Ramos (cell line): ENCODE measurements around the gene RPS6KA6.
"Not testable (repeated sequence)": the region's sequence is repeated elsewhere in the genome, so short reads cannot be mapped to it uniquely, and the experiment has no call there.

ENCODE experiments used
- in situ Hi-C: fragments of 300-500 bp; cut with MboI; formaldehyde crosslinking; loops from one replicate; pipeline ENCODE4 v1.14.3; 2022; ENCODE audit warnings: low sequenced_read_pairs; ENCODE audit not compliant: unreplicated experiment

RPS6KA6 gene

GRCh38 chrX:84168095-84168494 is 19.9 kb downstream of the RPS6KA6 start:
- in situ Hi-C loops, result no loop called here

- in situ Hi-C loops, result no loop called here
These were observed 22.3 kb downstream of the RPS6KA6 start for GRCh38 chrX:84165711-84166110.

DNA sequence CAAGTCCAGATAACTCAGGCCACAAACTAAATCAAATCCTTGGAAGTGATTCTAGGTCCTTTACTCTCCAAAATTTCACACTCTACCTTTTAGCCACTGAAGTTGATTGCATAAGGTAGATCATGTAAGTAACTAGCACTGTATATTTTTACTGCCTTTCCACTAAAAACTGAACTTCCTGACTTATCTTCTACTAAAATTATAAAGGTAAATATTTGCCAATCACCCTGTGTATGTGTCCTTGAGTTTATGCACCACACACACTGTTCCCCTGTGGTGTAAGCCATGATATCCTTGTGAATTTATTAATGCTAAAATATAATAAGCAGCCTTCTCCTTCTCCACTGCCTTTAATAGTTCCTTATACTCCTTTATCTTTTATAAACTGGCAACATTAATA is 25.6 kb downstream of the RPS6KA6 start:
- in situ Hi-C loops, result no loop called here

DNA sequence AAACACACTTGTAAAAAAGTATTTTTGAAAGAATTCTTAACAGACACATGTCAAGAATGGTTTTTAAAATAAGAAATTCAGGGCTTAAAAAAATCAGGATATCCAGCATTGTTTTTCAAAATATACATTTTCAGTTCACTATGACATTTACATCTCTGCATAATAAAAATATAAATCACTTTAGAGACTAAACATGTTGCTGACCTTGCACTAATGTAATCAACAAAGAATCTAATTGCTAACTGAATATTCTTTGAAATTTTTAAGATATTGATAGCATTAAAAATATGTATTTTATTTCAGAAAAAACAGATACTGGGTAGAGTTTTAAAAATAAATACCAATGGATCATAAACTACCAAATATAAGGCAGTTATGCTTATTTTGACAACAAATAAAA is 26.4 kb downstream of the RPS6KA6 start:
- in situ Hi-C loops, result no loop called here

- in situ Hi-C loops, result no loop called here
These were observed 27.3 kb downstream of the RPS6KA6 start for GRCh38 chrX:84160736-84161135.

- in situ Hi-C loops, result no loop called here
These were observed 31.2 kb downstream of the RPS6KA6 start for GRCh38 chrX:84156821-84157220.

DNA sequence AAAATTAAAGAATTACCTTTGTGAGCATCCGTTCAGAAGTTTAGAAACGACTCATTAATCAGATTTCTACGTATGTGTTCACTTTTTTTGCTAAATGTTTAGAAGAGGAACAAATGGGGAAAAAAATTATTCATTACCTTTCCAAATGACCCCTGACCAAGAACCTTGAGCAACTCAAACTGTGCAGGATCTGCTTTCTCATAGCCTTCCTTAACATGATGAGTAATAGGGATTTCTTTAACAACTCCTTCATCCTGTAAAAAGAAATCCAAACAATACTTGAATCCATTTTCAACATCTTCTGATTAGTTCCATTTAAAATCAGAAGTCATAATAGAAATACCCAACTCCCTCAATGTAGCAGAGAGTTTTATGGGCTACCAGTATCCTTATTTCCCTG is 32.1 kb downstream of the RPS6KA6 start:
- in situ Hi-C loops, result no loop called here

DNA sequence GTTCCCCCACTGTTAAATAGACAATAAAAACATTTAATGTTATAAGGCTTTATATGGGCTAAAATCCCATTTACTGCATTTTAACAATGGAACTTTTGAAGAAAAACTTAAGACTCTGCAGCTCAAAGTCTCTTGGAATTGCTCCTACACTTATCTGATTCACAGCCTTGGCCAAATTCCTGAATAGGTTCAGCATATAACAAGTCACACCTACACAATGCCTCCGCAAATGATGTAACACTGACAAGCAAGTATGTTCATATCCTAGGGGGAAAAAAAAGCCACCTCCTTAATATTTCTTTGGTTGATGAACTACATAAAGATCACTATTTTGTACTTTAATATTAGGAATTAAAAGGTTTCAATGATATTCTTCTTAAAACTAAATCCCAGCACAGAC is 34.5 kb downstream of the RPS6KA6 start:
- in situ Hi-C loops, result no loop called here

- in situ Hi-C loops, result no loop called here
These were observed 43.0 kb downstream of the RPS6KA6 start for GRCh38 chrX:84144991-84145390.

GRCh38 chrX:84144281-84144680 is 43.7 kb downstream of the RPS6KA6 start:
- in situ Hi-C loops, result no loop called here

DNA sequence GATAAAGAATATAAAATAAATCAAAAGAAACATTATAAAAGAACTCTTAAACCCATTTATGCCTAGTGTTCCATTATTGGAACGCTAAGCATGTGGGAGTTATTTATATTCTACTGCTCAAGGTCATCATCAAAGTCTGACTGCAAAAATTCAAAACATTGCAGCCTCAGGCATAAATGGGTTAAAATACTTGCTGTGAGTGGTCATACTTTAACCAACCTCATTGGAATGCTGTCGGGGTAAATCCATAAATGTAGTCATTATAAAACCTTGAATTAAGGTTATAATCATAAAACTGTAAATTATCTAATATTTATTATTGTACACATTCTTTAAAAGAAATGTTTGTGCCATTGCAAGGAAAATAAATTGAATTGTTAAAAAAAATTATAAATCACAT is 55.0 kb downstream of the RPS6KA6 start:
- in situ Hi-C loops, result no loop called here

DNA sequence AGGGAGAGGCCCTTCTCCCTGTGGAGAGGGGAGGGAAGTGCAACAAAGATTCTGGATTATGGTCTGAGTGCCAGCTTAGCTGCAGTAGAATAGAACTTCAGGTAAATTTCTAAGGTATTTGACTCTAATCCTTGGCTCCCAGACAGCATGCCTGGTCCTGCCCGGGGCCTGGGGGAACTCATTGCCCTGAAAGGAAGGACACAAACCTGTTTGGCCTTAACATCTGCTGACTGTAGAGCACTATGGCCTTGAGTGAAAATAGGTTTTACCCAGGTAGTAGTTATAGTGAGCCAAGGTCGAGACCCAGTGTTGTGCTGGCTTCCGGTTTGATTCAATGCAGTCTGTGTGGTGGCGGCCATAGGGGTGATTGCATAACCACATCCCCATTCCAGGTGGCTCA is 64.4 kb downstream of the RPS6KA6 start:
- in situ Hi-C loops, result no loop called here

- in situ Hi-C loops, result no loop called here
These were observed 69.2 kb downstream of the RPS6KA6 start for GRCh38 chrX:84118769-84119168.

DNA sequence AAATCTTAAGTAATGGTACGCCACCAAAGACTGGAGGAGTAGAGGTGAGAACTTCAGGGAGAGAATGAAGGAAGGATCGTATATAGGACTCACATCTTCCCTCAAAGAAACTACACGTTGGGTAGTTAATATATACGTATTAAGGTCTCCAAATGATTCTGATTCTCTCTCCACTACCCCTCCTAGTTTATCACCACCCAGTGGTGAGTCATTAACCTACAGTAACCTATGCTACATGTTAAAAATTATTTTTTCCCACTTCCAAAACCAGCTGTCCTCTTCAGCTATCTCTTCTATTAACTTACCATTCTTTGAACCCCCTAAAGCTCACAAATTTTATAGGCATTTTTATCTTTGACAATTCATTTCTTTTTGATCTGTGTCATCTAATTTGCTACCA is 69.7 kb downstream of the RPS6KA6 start:
- in situ Hi-C loops, result no loop called here

DNA sequence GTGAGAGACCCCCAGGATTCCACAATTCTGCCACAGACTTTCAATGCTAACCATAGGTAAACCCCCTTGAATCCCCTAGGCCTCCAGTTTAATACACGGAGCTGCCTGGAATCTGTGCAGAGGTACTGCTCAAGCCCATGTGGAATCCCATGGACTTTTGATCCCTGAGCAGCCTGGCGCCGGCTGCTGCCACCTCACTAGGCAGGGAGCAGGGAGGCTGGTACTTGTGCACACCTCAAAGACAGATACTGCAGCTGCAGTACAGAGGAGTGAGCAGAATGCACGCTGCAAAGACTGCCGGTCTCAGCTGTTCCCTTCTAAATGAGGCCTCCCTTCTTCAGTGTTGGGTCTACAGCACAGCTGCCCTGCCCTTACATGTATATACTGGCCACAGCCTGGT is 79.4 kb downstream of the RPS6KA6 start:
- in situ Hi-C loops, result no loop called here

DNA sequence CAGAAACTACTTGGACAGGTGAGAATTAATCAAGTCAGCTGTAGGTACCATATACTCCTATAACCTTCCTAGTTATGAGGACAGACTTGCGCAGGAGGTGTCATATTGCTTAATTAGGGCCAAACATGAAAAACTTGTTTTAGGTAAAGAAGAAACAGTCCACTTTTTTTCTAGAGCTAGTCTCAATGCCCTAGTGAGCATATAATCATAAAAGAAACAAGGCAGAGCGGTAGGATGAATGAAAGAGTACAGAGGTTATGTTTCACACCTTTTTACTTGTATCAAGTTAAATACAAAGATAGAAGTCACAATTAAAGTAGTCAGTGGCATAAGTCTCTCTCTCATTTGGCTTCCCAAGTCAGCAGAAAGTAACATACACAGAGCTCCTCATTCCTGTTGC is 88.9 kb downstream of the RPS6KA6 start:
- in situ Hi-C loops, result no loop called here

GRCh38 chrX:84079479-84080197 is 108.4 kb downstream of the RPS6KA6 start:
- in situ Hi-C loops, result not testable (repeated sequence)

- in situ Hi-C loops, result no loop called here
These were observed 109.0 kb downstream of the RPS6KA6 start for GRCh38 chrX:84078991-84079390.

- in situ Hi-C loops, result no loop called here
These were observed 123.2 kb downstream of the RPS6KA6 start for GRCh38 chrX:84064814-84065213.

GRCh38 chrX:84064164-84064563 is 123.8 kb downstream of the RPS6KA6 start:
- in situ Hi-C loops, result no loop called here

- in situ Hi-C loops, result no loop called here
These were observed 140.7 kb downstream of the RPS6KA6 start for GRCh38 chrX:84047339-84047738.

DNA sequence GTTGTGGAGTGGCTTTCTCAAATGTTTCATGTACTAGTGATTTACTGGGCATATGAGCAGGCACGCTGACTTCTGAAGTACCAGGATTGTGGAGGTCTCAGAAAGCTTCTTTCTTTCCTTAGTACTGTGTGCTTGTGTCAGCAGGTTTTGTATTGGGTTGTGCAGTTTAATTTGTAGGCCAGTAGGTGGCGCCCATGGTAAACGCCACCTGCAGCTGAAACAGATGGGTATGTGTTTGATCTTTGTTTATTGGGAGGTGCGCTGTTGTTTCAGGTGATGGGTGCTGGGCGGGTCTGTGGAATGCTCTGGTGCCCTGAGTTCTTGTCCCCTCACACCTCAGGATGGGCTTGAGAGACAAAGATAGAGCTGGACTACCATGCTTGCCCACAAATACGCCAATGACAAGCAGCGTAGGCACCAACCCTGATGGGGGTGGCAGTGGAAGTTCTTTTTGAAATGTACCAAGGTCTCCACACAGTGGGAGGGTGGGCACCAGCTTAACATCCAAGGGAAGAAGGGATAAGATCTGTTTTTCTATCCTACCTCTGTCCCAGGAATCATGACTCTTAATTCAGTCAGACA is 141.5 kb downstream of the RPS6KA6 start:
- in situ Hi-C loops, result no loop called here
